ENCODE data around the gene LIX1L.

Gene LIX1L

GRCh38 chr1:145916745-145917144 lies 41.1 kb downstream of the LIX1L start:
- Histone ChIP-seq H3K4me1 (ENCODE audit: low read length) (peaks cover 7% of the 10 kb centered on the region), H3K9me3 (replicated peaks; ENCODE audit: insufficient read depth, low read length) (no peaks in the 10 kb centered on the region), H3F3A (ENCODE audit: insufficient read depth, low read length) (peaks cover 17% of the 10 kb centered on the region), H3K27me3 (replicated peaks; ENCODE audit: insufficient read depth, low read length) (no peaks in the 10 kb centered on the region), H3K27ac (ENCODE audit: low read length) (no peak overlapping the region), H3K79me2 (ENCODE audit: low read length) (peaks cover 20% of the 10 kb centered on the region), H3K9ac (ENCODE audit: low read length) (no peak overlapping the region), H3K4me2 (ENCODE audit: low read depth, low read length) (no peak overlapping the region), H4K20me1 (ENCODE audit: insufficient read depth, low read length) (no peaks in the 10 kb centered on the region), H3K9me2 (replicated peaks; ENCODE audit: insufficient read depth, low read length) (no peaks in the 10 kb centered on the region), H3K36me3 (replicated peaks; ENCODE audit: insufficient read depth, low read length) (no peaks in the 10 kb centered on the region), H2AFZ (ENCODE audit: low read length) (no peak overlapping the region), H3K4me3 (ENCODE audit: low read length) (no peak overlapping the region)
- TF ChIP-seq EZH2phosphoT487 (IDR thresholded peaks at IDR 0.05; ENCODE audit: low read length) (no peak), EZH2 (optimal IDR thresholded peaks at IDR 0.05; ENCODE audit: low read depth, low read length) (no peak)
- TF ChIP-seq, protein P1, sequence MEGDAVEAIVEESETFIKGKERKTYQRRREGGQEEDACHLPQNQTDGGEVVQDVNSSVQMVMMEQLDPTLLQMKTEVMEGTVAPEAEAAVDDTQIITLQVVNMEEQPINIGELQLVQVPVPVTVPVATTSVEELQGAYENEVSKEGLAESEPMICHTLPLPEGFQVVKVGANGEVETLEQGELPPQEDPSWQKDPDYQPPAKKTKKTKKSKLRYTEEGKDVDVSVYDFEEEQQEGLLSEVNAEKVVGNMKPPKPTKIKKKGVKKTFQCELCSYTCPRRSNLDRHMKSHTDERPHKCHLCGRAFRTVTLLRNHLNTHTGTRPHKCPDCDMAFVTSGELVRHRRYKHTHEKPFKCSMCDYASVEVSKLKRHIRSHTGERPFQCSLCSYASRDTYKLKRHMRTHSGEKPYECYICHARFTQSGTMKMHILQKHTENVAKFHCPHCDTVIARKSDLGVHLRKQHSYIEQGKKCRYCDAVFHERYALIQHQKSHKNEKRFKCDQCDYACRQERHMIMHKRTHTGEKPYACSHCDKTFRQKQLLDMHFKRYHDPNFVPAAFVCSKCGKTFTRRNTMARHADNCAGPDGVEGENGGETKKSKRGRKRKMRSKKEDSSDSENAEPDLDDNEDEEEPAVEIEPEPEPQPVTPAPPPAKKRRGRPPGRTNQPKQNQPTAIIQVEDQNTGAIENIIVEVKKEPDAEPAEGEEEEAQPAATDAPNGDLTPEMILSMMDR (IDR thresholded peaks at IDR 0.05; ENCODE audit: low read length): no peak
- no peak for DNase-seq

- no peaks in the 10 kb centered on the region for H3K27me3 ChIP-seq (replicated peaks; ENCODE audit: insufficient read depth, low read length)
- TF ChIP-seq, protein P1 (IDR thresholded peaks at IDR 0.05; ENCODE audit: low read length): no peak
- TF ChIP-seq EZH2phosphoT487 (IDR thresholded peaks at IDR 0.05; ENCODE audit: low read length): no peak
- TF ChIP-seq EZH2 (optimal IDR thresholded peaks at IDR 0.05; ENCODE audit: low read depth, low read length): no peak
- H3K9me2 ChIP-seq (replicated peaks; ENCODE audit: insufficient read depth, low read length): no peaks in the 10 kb centered on the region
- no peak overlapping the region for H2AFZ ChIP-seq (ENCODE audit: low read length)
- no peaks in the 10 kb centered on the region; the same call in 1 of the 2 replicates for H3K79me2 ChIP-seq (ENCODE audit: low read length)
- no peaks in the 10 kb centered on the region for H3K36me3 ChIP-seq (replicated peaks; ENCODE audit: insufficient read depth, low read length)
- H3K9me3 ChIP-seq (replicated peaks; ENCODE audit: insufficient read depth, low read length): no peaks in the 10 kb centered on the region
- no peaks in the 10 kb centered on the region for H3F3A ChIP-seq (ENCODE audit: insufficient read depth, low read length)
- no peak overlapping the region for H3K9ac ChIP-seq (ENCODE audit: low read length)
- no peak for DNase-seq
- H3K4me2 ChIP-seq (ENCODE audit: low read depth, low read length): no peak overlapping the region
- no peaks in the 10 kb centered on the region for H3K4me1 ChIP-seq (ENCODE audit: low read length)
- H3K4me3 ChIP-seq (ENCODE audit: low read length): no peak overlapping the region
- H4K20me1 ChIP-seq (ENCODE audit: insufficient read depth, low read length): no peaks in the 10 kb centered on the region
- H3K27ac ChIP-seq (ENCODE audit: low read length): no peak overlapping the region
Observed at GRCh38 chr1:145912128-145912641, 45.6 kb downstream of the LIX1L start.

- Histone ChIP-seq H3K27ac (ENCODE audit: low read length) (no peak overlapping the region), H3K4me3 (ENCODE audit: low read length) (no peak overlapping the region), H3K36me3 (replicated peaks; ENCODE audit: insufficient read depth, low read length) (no peaks in the 10 kb centered on the region), H3K9me3 (replicated peaks; ENCODE audit: insufficient read depth, low read length) (no peaks in the 10 kb centered on the region), H3K9me2 (replicated peaks; ENCODE audit: insufficient read depth, low read length) (no peaks in the 10 kb centered on the region), H3K4me2 (ENCODE audit: low read depth, low read length) (no peak overlapping the region), H2AFZ (ENCODE audit: low read length) (no peak overlapping the region), H3K79me2 (ENCODE audit: low read length) (no peaks in the 10 kb centered on the region), H3K9ac (ENCODE audit: low read length) (no peak overlapping the region), H4K20me1 (ENCODE audit: insufficient read depth, low read length) (no peaks in the 10 kb centered on the region), H3K27me3 (replicated peaks; ENCODE audit: insufficient read depth, low read length) (no peaks in the 10 kb centered on the region), H3K4me1 (ENCODE audit: low read length) (no peaks in the 10 kb centered on the region), H3F3A (ENCODE audit: insufficient read depth, low read length) (no peaks in the 10 kb centered on the region)
- TF ChIP-seq EZH2phosphoT487 (IDR thresholded peaks at IDR 0.05; ENCODE audit: low read length): no peak
- TF ChIP-seq EZH2 (optimal IDR thresholded peaks at IDR 0.05; ENCODE audit: low read depth, low read length): no peak
- TF ChIP-seq, protein P1 (IDR thresholded peaks at IDR 0.05; ENCODE audit: low read length): no peak
- DNase-seq: no peak
Observed at GRCh38 chr1:145908653-145909052, 49.2 kb downstream of the LIX1L start.

All from MM.1S (cell line).